HCT116 (cell line): Measurements from ENCODE around the gene SEMA4C. TPM values are rescaled to one million over a fixed set of nuclear protein-coding genes. Genes with fewer than 3 reads are reported as not detected.

ENCODE experiments used
- ATAC-seq: fragments of 200-7000 bp; cut with Tn5 transposase; 2 replicates; pipeline ENCODE4 v1.9.1; 2020; ENCODE audit warnings: mild to moderate bottlenecking, moderate library complexity
- BruUV-seq: library from RNA; stranded (reverse); fragments of 400-500 nt; replicated peaks from 2 replicates; lab custom pipeline; 2021; lab: Mats Ljungman, UMichigan
- CTCF ChIA-PET: fragments of 300-600 bp; sonication (Branson Sonifier 250); formaldehyde crosslinking; loops from one replicate; lab custom pipeline; 2021; ENCODE audit warnings: antibody characterized with exemption; lab: Charles Lee
- POLR2A ChIA-PET: fragments of 300-600, 350-600 bp; sonication (Branson Sonifier 250); formaldehyde crosslinking; loops from one replicate; lab custom pipeline; 2021; ENCODE audit warnings: antibody characterized with exemption; lab: Charles Lee
- RAD21 ChIA-PET, 2 experiments: fragments of 300-600 bp; sonication (Branson Sonifier 250); formaldehyde crosslinking; loops; one replicate each; lab custom pipeline; 2023; ENCODE audit warnings: low total read pairs in 2 of 2; ENCODE audit not compliant: uncharacterized antibody in 2 of 2, unreplicated experiment in 2 of 2, low non-redundant PET in 1 of 2; lab: Charles Lee
- DNase-seq: peaks from one replicate; pipeline ENCODE4 v3.0.0-alpha.2; 2010; ENCODE audit warnings: low read depth, low spot score
- H2AFZ ChIP-seq: fragments of 200-600 bp; shearing (Covaris generic), sonication (generic); 2 replicates; pipeline ENCODE4 v1.6.1; 2017; ENCODE audit warnings: low read depth, mixed run types, mixed read lengths, antibody characterized with exemption, low read length; ENCODE audit not compliant: poor library complexity, severe bottlenecking
- H3K27ac ChIP-seq: 2 replicates; pipeline ENCODE4 v1.5.1; 2012; ENCODE audit warnings: low read depth, low read length
- H3K27me3 ChIP-seq: fragments of 200-600 bp; sonication (generic); 2 replicates; pipeline ENCODE4 v1.6.1; 2016; ENCODE audit warnings: mixed run types, low read length, mixed read lengths; ENCODE audit not compliant: insufficient read depth
- H3K36me3 ChIP-seq, 2 experiments: fragments of 200-500 bp in 1 of 2; fragments of 200-600 bp in 1 of 2; sonication (Bioruptor generic) in 1 of 2; sonication (generic) in 1 of 2; 2 replicates each; pipeline versions ENCODE4 v1.5.1 to v1.6.1; 2014 to 2016; ENCODE audit warnings: low read length in 2 of 2, inconsistent platforms in 1 of 2, mixed read lengths in 1 of 2, mixed run types in 1 of 2; ENCODE audit not compliant: insufficient read depth in 2 of 2, control insufficient read depth in 1 of 2
- H3K4me1 ChIP-seq, 2 experiments: fragments of 200-600 bp in 1 of 2; sonication (generic) in 1 of 2; 2 replicates each; pipeline versions ENCODE4 v1.5.1 to v1.6.1; 2012 to 2017; ENCODE audit warnings: low read length in 2 of 2, inconsistent platforms in 1 of 2, mild to moderate bottlenecking in 1 of 2, mixed read lengths in 1 of 2, mixed run types in 1 of 2, moderate library complexity in 1 of 2; ENCODE audit not compliant: insufficient read depth in 2 of 2, control insufficient read depth in 1 of 2
- H3K4me2 ChIP-seq: fragments of 200-600 bp; sonication (generic); 2 replicates; pipeline ENCODE4 v1.6.1; 2017; ENCODE audit warnings: mixed run types, low read length, mixed read lengths
- H3K4me3 ChIP-seq, 2 experiments: fragments of 200-600 bp in 1 of 2; sonication (generic) in 1 of 2; replicated peaks in 1 of 2; 2 replicates each; pipeline ENCODE4 v1.5.1; 2011 to 2016; ENCODE audit warnings: low read length in 2 of 2, control low read depth in 1 of 2, low read depth in 1 of 2, mild to moderate bottlenecking in 1 of 2, mixed read lengths in 1 of 2, mixed run types in 1 of 2
- H3K79me2 ChIP-seq: fragments of 200-600 bp; sonication (generic); 2 replicates; pipeline ENCODE4 v1.6.1; 2017; ENCODE audit warnings: mild to moderate bottlenecking, mixed run types, low read length, moderate library complexity, mixed read lengths; ENCODE audit not compliant: insufficient read depth
- H3K9ac ChIP-seq: fragments of 200-600 bp; sonication (generic); 2 replicates; pipeline ENCODE4 v1.6.1; 2016; ENCODE audit warnings: low read length, mixed read lengths
- H3K9me2 ChIP-seq: fragments of 200-600 bp; sonication (generic), shearing (Covaris generic); 2 replicates; pipeline ENCODE4 v1.6.1; 2017; ENCODE audit warnings: mixed run types, mild to moderate bottlenecking, moderate library complexity; ENCODE audit not compliant: insufficient read depth
- H3K9me3 ChIP-seq, 2 experiments: fragments of 200-500 bp in 1 of 2; fragments of 200-600 bp in 1 of 2; sonication (Bioruptor generic) in 1 of 2; sonication (generic) in 1 of 2; 2 replicates each; pipeline ENCODE4 v1.6.1; 2014 to 2017; ENCODE audit warnings: low read length in 2 of 2, mixed read lengths in 2 of 2, inconsistent platforms in 1 of 2, low read depth in 1 of 2, mild to moderate bottlenecking in 1 of 2, mixed run types in 1 of 2, moderate library complexity in 1 of 2; ENCODE audit not compliant: control insufficient read depth in 1 of 2, insufficient read depth in 1 of 2
- H4K20me1 ChIP-seq: fragments of 200-600 bp; sonication (generic), shearing (Covaris generic); 2 replicates; pipeline ENCODE4 v1.6.1; 2017; ENCODE audit warnings: mixed run types, mild to moderate bottlenecking, moderate library complexity; ENCODE audit not compliant: insufficient read depth
- CEBPB ChIP-seq: IDR thresholded peaks from 2 replicates; pipeline ENCODE4 v1.6.1; 2012; ENCODE audit warnings: low read depth
- EGR1 ChIP-seq: IDR thresholded peaks from 2 replicates; pipeline ENCODE4 v1.6.1; 2012; ENCODE audit warnings: low read depth
- EZH2 ChIP-seq: fragments of 200-600 bp; sonication (generic); IDR thresholded peaks from 2 replicates; pipeline ENCODE4 v1.6.1; 2017; ENCODE audit warnings: antibody characterized with exemption, mixed run types
- EZH2phosphoT487 ChIP-seq: fragments of 200-600 bp; IDR thresholded peaks from 2 replicates; pipeline ENCODE4 v1.6.1; 2018; ENCODE audit warnings: antibody characterized with exemption, borderline replicate concordance
- RAD21 ChIP-seq: IDR thresholded peaks from 2 replicates; pipeline ENCODE4 v1.6.1; 2012; ENCODE audit warnings: low read depth, mild to moderate bottlenecking
- SP1 ChIP-seq: IDR thresholded peaks from 2 replicates; pipeline ENCODE4 v1.6.1; 2012; ENCODE audit warnings: low read depth
- YY1 ChIP-seq: IDR thresholded peaks from 2 replicates; pipeline ENCODE4 v1.6.1; 2011; ENCODE audit warnings: low read length, low read depth, moderate library complexity, mild to moderate bottlenecking; ENCODE audit not compliant: insufficient replicate concordance; ENCODE audit errors: extremely low read depth
- ZNF274 ChIP-seq: fragments of 200-500 bp; sonication (Bioruptor generic); IDR thresholded peaks from 2 replicates; pipeline ENCODE4 v1.6.1; 2014; ENCODE audit warnings: mild to moderate bottlenecking, low read depth, low read length, inconsistent platforms
- intact Hi-C: fragments of 100-400 bp; cut with micrococcal nuclease; formaldehyde crosslinking; loops from 2 replicates; pipeline ENCODE4 v1.10.0; 2022
- total RNA-seq: library from RNA; stranded (reverse); gene quantifications from one replicate; pipeline ENCODE4 v1.2.1, GENCODE V29; 2021; ENCODE audit not compliant: unreplicated experiment
- TF ChIP-seq, protein P1 (sequence below), 3 experiments: fragments of 200-600 bp in 1 of 3; sonication (generic) in 1 of 3; IDR thresholded peaks in 2 of 3; conservative IDR thresholded peaks in 1 of 3; 2 replicates each; pipeline ENCODE4 v1.5.1; 2012 to 2017; ENCODE audit warnings: low read depth in 2 of 3, low read length in 2 of 3, antibody characterized with exemption in 1 of 3, borderline replicate concordance in 1 of 3, control low read depth in 1 of 3, mild to moderate bottlenecking in 1 of 3, mixed read lengths in 1 of 3, mixed run types in 1 of 3, moderate library complexity in 1 of 3; ENCODE audit not compliant: insufficient read depth in 1 of 3
- TF ChIP-seq, protein P2 (sequence below): IDR thresholded peaks from 2 replicates; pipeline ENCODE4 v1.6.1; 2012

The SEMA4C gene
- total RNA-seq, 1 experiment from 2014 or later = 25.4 TPM

DNA sequence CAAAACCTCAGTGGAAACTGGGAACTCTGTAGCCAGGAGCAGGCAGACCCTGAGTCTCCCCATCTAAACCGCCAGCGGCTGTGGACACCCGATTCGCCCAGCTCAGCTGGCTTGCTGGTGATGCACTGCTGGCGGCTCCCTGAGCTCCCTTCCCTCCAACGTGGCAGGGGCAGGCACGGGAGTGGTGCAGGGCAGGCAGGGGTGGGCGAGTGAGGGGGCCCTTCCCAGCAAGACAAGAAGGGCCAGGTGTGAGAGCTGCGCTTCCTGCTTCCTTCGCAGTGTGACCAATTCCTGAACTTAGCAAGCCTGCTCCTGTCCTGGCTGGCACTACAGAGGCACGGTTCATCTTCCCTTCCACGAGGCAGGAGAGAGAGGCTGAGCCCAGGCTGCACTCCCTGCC, 12.3 kb upstream of the SEMA4C start:
- Histone ChIP-seq H3K79me2 (no peaks in the 10 kb centered on the region), H3K4me1 (peaks cover 0 to 8% of the 10 kb centered on the region in 2 experiments; a peak in 1 of 4 replicates), H4K20me1 (no peaks in the 10 kb centered on the region), H3K9me3 (no peaks in the 10 kb centered on the region), H3K9me2 (no peaks in the 10 kb centered on the region), H3K27me3 (no peaks in the 10 kb centered on the region), H3K36me3 (no peaks in the 10 kb centered on the region), H3K4me3 (no peak overlapping the region), H3K4me2 (no peak overlapping the region), H3K27ac (no peak overlapping the region), H3K9ac (no peak overlapping the region), H2AFZ (no peak overlapping the region)
- no peak for DNase-seq
- no peak for ATAC-seq
- TF ChIP-seq, protein P1, sequence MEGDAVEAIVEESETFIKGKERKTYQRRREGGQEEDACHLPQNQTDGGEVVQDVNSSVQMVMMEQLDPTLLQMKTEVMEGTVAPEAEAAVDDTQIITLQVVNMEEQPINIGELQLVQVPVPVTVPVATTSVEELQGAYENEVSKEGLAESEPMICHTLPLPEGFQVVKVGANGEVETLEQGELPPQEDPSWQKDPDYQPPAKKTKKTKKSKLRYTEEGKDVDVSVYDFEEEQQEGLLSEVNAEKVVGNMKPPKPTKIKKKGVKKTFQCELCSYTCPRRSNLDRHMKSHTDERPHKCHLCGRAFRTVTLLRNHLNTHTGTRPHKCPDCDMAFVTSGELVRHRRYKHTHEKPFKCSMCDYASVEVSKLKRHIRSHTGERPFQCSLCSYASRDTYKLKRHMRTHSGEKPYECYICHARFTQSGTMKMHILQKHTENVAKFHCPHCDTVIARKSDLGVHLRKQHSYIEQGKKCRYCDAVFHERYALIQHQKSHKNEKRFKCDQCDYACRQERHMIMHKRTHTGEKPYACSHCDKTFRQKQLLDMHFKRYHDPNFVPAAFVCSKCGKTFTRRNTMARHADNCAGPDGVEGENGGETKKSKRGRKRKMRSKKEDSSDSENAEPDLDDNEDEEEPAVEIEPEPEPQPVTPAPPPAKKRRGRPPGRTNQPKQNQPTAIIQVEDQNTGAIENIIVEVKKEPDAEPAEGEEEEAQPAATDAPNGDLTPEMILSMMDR (IDR thresholded peaks at IDR 0.05 in 2 of 3, conservative IDR thresholded peaks at IDR 0.05 in 1 of 3; ENCODE audit: borderline replicate concordance in 1 of 3, insufficient read depth in 1 of 3, low read depth in 2 of 3, low read length in 2 of 3) = no peak
- no peak for TF ChIP-seq EZH2phosphoT487
- TF ChIP-seq, protein P2, sequence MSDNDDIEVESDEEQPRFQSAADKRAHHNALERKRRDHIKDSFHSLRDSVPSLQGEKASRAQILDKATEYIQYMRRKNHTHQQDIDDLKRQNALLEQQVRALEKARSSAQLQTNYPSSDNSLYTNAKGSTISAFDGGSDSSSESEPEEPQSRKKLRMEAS = no peak
- TF ChIP-seq CEBPB = no peak
- no peak for TF ChIP-seq EGR1
- no peak for TF ChIP-seq ZNF274
- TF ChIP-seq SP1 = no peak
- TF ChIP-seq YY1 = no peak
- TF ChIP-seq RAD21 = no peak
- no peak for TF ChIP-seq EZH2
- BruUV-seq = no TSS peak
- RAD21 ChIA-PET = interaction anchor here in 1 of 2 experiments (0.6 kb wide), 1 partner anchor 24 kb away, joined by 6 read pairs; the partner anchor contains the start of gene ANKRD39
- intact Hi-C loops = no loop called here
- CTCF ChIA-PET = no interaction called here
- POLR2A ChIA-PET = no interaction called here
